ENCODE measurements around the gene KLHL18.
"Not testable (repeated sequence)": the region's sequence is repeated elsewhere in the genome, so short reads cannot be mapped to it uniquely, and the experiment has no call there.

KLHL18 gene

DNA sequence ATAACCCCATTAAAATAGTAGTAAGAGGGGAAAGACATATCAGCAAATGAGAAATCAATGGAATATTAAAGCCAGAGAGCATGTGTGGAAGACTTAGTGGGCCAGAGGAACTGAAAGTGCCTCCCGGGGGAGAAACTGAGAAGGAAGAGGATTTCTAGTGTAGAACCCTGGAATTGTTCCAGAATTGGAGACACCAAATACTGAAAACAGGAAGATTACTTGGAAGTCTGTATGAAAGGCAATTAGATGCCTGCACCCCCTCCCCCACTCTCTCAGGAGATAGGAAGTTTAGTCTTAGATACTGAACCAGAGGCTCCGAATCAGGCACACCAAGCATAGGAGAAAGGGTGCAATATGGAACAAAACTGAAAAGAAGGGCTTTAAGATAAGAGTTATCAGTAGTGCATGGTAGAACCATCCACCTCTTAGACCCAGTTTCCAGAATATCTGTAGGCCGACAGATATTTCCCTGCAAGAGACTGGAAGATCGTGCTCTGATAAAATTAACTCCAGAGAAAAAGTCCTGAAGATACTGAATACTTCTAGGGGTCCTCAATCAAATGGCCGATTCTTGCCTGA lies 32.4 kb downstream of the KLHL18 start:
- DNase-seq: no peak

DNA sequence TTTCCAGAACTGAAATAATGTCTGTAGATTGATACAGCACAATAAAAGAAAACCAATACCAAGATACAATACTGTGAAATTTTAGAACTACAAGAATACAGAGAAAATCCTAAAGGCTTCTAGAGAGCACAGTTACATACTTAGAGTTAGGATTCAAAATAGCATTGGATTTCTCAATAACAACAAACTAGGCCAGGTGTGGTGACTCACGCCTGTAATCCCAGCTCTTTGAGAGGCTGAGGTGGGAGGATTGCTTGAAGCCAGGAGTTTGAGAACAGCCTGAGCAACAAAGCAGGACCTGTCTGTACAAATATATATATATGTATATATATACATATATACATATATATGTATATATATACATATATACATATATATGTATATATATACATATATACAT lies 33.4 kb downstream of the KLHL18 start:
- DNase-seq: not testable (repeated sequence)

DNA sequence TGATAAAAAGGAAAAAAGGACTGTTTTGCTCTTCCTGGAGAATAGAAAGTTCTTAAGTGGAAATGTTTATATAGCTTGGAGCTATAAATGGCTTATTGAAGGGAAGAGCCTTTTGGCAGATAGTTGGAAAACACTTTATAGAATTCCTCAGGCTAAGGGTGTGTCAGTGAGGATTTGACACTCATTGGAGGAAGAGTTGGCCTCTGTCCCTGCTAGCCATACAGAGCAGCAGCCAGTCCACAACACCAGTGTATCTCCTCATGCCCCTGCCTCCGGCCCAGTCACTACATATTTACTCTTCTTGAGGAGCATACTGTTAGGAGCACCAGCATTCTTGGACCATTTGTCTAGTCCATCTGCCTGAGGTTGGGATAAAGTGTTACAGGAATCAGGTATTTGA lies 36.2 kb downstream of the KLHL18 start:
- no peak for DNase-seq

DNA sequence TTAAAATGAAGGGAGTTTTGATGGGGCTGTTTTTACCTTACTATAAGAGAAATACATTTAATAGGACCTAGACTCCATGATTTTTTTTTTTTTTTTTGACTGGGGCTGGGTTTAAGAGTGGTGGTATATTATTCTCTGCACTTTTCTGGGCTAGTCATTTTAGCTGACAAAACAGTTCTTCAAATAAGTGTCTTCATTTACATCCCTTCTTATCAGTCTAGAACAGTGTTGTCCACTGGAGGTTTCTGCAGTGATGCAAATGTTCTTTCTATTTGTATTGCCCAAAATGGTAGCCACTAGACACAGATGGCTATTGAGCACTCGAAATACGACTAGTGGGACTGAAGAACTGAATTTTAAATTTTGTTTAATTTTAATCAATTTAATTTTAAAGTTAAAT lies 37.2 kb downstream of the KLHL18 start:
- DNase-seq: no peak

DNA sequence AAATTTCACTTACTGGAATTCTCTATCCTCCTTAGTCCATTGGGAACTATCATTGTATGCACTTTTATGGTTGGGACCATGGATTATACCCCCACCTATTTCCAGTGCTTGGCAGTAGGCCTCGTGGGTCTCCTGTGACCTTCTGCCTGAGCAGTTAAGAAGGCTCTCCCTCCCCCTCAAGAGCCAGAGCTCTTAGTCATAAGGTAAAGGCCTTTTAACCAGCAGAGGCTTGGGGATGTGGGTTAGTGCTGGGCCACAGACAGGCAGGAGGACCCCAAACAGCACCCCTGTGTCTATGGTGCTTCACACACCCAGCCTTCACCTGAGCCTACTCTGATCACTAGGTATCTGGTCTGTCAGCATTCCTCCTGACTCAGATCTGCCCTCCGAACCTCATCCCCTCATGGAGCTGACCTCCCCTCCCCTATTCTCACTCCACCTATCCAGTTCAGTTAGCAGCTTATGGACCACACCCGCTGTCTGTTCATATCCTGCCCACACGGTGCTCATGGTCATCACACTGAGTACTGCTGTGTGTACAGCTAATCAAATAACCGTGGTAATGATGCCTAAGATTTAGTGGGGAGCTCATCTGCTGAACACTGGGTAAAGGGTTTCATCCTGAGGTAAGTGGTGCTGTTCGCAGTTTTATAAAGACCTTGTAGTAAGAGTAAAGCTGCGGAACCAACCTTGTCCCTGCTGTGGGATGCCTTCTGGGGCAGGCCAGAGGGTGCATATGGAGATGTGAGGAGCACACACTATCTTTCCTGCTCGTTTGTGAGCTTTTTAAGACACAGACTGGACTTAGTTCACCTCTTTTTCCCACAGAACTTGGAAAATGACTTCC lies 40.9 kb downstream of the KLHL18 start:
- DNase-seq: no peak

DNA sequence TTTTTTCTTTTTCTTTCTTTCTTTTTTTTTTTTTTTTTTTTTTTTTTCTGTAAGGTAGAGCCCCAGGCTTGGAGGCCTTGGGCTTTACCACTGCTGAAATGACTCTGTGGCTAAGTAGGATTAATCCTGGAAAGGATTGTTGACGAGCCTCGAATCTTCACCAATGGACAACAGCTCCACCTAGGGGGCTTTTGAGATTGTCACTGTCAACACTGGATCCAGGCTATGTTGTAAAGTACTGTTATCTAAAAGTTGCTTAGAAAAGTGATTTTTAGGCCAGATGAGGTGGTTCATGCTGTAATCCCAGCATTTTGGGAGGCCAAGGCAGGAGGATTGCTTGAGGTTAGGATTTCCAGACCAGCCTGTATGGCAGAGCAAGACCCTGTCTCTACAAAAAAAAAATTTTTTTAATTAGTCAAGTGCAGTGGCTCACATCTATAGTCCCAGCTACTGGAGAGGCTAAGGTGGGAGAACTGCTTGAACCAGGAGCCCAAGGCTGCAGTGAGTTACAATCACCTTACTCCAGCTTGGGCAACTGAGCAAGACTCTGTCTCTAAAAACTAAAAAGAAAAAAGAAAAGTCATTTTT lies 41.6 kb downstream of the KLHL18 start:
- DNase-seq: peak; percentile 27 to 34

DNA sequence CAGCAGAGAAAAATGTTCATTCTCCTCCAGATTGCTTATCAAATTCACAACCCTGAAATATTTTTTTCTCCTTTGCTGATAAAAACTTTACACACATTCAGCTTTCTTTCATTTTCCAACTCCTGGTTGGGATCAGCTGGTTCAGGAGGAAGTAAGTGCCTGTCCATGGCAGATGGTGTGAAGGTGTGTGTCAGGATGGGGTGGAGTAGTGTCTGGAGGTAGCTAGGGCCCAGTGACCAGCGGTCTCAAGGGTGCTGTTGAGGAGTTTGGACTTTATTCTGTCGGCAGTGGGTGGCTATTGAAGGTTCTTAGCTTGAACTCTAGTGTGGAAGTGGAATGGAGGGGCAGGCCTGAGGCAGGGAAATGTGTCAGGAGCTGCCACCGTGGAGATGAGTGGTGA lies 51.2 kb downstream of the KLHL18 start:
- no peak for DNase-seq

DNA sequence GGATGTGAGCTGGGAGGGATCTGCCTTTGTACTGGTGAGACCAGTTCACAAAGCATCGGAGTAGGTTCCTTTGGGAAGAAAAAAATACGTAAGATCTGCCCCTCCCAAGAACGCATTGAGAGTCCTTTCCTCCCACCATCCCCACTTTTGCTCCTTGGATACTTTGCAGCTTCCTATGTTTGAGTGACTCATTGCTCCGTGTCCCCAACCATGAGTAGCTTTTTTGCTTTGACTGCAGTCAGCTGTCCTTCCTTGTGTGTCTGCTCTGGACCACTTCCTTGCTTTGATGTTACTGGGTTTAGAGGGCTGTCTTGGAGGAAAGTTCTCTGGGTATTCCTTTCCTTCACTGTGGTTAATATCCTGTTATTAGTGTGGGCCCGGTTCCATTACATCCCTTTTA lies 54.9 kb downstream of the KLHL18 start:
- no peak for DNase-seq

DNA sequence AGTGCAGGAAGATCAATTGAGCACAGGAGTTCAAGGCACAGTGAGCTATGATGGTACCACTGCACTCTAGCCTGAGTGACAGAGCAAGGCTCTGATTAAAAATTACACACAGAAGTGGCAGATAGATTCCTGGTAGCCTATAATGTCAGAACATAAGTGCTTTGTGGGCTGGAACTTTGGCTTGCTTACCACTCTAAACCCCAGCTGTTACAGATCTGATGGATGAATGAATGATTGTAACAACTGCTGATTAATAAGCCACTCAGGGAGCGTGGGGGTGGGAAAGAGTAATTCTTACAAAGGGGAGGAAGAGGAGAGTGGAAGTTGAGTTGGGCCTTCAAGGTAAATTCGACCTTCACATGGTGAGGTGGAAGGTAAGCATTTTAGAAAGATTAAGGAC lies 57.2 kb downstream of the KLHL18 start:
- no peak for DNase-seq

DNA sequence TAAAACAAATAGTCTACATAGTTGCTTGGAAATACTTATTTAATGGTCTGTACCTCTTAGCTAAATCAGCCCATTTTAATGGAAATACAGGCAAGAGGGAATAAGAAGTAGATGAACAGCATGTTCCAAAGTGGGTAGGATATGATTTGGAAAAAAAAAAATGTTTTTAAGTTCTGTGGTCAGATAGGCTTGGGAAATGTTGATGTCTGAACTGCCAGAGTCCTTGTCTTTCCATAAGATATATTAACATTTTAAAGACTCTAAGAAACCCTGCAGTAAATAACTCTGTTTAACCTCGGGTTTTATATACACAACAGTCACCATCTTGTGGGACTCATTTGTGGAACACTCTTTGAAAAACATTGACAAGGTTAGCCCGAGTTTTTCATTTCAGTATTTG lies 58.1 kb downstream of the KLHL18 start:
- no peak for DNase-seq

DNA sequence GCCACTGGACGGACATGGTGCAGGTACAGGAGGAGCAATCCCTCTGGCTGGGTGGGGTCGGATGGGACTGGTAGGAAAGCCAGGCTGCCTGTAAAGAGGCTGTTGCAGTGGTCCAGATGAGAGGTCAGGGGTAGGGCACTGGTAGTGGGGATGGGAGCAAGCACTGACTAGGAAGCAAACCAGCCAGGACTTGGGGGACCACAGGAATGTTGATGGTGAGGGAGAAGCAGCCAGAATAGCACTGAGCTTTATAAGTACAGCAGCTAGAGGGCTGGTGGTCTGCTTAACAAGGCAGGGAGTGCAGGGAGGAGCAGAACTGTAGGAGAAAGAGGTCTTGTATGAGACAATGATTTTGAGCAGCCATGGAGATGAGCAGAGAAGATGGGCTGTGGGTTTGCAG lies 59.4 kb downstream of the KLHL18 start:
- DNase-seq: no peak

DNA sequence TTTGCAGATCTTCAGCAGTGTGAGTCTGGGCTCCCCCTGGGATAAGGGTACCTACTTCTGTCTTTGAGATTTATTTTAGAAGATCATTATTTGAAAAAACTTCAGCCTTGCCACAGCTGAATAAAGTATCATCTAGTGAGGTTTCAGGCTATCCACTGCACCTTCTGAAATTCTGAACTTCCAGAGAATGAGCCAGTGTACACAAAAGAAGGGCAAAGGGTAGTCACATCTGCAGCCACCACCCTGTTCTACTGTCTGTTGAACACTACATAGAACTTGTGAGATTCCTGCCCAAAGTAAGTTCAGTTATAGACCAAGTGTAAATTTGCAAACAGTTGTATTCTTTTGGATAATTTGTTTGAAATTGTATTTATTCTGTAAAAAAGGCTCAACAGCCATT lies 60.1 kb downstream of the KLHL18 start:
- no peak for DNase-seq

DNA sequence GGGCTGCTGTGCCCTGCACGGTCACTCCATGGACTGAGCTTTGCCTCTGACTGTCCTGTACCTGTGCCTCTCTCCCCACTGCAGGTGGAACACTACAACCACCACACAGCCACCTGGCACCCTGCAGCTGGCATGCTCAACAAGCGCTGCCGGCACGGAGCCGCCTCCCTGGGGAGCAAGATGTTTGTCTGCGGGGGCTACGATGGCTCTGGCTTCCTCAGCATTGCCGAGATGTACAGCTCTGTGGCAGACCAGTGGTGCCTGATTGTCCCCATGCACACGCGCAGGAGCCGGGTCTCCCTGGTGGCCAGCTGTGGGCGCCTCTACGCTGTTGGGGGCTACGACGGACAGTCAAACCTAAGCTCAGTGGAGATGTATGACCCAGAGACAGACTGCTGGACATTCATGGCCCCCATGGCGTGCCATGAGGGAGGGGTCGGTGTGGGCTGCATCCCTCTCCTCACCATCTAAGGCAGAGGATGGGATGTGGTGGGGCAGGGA lies 60.8 kb downstream of the KLHL18 start:
- DNase-seq: no peak

DNA sequence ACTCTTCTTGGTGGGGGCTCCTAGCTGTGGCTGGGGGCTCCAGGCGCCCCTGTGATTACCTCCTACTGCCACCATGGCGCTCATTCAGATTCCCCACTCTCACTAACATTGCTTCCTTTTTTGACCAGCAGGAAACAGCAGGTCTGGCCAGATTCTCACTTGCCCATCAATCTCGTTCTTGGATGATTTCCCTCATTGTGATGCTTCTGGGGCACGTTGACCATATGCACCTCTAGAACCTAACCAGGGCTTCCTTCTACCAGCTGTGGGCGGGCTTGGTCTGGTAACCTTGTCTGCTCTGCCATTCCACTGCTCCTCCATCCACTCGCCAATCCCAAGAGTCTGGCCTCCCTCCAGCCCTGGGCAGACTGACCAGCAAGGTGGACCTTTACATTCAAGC lies 62.2 kb downstream of the KLHL18 start:
- DNase-seq: no peak

DNA sequence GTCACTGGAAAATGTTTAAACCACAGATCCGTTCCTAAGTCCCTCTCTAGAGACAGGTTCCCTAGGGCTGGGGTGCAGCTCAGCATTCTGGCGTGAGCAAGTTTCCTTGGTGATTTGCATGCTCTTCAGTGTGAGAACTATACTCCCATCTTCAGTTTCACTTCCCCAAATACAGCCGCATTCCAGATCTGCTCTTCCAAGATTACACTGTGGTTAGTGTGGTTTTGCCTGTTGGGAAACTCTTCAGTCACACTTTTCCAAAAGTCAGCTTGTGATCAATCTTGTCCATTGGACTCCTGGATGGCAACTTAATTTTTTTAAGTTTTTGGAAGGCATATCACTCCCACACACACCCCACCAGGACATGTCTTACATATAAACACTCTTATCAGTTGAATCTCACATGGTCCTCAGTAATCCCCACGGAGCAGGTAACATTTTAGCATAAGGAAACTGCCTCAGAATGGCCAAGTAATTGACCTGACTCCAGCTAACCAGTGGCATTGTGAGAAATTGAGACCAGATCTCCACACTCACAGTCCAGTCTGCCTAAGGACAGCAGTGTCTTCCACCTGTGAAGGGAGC lies 64.6 kb downstream of the KLHL18 start:
- no peak for DNase-seq

DNA sequence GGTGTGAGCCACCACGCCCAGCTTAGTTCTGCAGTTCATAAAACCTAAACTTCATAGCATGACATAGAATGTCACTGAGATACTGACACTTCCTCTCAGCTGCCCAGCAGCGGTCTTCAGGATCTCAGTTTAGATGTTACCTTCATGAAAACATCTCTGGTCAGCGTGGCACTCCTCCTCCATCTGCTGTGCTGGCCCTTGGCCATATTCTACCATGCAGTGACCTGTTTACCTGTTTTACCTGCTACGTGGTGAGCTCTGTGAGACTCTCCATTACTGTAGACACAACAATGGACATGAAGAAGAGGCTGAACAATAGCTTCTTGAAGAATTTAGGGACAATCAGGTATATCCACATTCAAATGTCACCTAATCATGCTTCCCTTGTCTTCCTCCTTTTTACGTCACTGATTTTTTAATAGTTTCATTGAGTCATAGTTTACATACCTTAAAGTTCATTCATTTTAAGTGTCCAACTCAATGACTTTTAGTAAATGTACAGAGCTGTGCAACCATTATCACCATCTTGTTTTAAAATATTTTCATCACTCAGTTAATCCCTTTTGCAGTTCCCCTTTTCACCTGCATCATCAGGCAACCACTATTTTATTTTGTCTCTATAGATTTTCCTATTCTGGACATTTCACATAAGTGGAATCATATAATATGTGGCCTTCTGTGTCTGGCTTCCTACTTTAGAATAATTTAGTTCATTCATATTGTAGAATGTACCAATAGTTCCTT lies 65.8 kb downstream of the KLHL18 start:
- no peak for DNase-seq

DNA sequence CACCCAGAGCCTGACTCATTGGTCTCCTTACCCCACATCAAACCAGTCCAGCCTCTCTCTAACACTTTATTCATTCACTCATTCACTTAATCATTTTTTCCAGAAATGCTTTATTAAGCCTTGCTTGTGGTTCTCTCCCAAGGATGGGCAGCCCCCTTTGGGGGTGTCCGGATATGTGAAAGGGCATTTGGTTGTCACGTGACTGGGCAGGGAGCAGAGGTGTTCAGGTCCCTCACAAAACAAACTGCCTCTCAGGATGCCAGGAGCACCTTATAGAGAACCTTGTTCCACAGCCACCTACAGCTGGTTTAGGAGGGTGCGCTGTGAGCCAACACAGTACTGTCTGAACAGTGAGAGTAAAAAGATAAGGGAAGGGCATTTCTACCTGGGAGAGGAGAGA lies 72.3 kb downstream of the KLHL18 start:
- no peak for DNase-seq

DNA sequence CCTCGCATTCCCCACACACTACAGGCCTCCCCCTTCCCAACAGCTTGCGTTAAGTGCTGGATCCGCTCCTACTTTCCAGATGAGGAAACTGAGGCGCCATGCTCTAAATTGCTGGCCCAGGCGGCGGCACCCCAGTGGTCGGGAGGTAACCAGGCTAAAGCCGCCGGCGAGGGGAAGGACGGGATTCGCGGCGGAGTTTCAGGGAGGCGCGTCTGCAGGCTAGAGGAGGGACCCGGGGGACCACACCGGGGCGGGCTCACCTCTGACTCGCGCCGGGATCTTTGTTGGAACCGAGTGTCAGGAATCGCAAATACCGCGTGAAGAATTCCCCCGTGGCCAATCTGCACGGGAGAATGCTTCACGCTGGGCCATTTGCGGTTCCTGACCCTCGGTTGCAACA lies 73.5 kb downstream of the KLHL18 start:
- no peak for DNase-seq

DNA sequence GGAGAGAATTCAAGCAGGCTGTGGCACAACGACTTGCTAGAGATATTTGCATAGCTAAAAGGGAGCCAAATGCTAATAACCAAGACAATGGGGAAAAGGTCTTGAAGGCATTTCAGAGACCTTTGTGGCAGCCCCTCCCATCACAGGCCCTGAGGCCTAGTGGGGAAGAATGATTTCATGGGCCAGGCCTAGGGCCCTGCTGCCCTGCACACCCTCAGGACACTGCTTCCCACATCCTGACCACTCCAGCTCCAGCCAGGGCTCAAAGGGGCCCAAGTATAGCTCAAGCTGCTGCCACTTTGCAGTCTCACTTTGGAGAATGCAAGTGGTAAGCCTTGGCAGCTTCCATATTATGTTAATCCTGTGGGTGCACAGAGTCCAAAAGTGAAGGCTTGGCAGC lies 76.6 kb downstream of the KLHL18 start:
- no peak for DNase-seq

DNA sequence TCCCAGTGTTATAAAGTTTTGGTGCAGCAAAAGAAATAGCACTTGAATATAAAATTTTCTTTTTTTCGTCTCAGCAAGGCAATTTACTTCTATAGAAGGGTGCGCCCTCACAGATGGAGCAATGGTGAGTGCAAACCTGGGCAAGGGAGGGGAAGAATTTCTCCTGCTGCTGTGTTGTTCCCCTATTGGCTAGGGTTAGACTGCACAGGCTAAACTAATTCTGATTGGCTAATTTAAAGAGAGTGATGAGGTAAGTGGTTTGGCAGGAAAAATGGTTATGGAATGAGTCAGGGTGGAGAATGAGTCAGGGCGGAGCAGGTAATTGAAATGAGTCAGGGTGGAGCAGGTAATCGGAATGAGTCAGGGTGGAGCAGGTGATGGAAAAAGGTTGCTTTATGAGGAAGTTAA lies 77.4 kb downstream of the KLHL18 start:
- not testable (repeated sequence) for DNase-seq

DNA sequence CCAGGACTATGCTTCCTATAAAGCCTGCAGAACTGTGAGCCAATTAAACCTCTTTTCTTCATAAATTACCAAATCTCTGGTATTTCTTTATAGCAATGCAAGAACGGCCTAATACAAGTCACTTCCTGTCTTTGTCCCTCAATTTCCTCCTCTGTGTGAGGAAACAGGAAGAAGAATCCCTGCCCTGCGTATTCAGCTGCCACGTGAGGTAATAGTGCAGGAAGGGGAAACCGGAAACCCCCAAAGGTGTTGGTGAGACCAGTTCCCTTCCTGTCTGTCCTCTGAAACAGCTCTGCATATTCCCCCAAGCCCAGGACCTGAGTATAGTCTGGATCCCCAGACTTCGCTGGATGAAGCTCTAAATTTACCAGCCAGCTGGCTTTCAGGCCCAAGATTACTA lies 80.0 kb downstream of the KLHL18 start:
- DNase-seq: no peak

DNA sequence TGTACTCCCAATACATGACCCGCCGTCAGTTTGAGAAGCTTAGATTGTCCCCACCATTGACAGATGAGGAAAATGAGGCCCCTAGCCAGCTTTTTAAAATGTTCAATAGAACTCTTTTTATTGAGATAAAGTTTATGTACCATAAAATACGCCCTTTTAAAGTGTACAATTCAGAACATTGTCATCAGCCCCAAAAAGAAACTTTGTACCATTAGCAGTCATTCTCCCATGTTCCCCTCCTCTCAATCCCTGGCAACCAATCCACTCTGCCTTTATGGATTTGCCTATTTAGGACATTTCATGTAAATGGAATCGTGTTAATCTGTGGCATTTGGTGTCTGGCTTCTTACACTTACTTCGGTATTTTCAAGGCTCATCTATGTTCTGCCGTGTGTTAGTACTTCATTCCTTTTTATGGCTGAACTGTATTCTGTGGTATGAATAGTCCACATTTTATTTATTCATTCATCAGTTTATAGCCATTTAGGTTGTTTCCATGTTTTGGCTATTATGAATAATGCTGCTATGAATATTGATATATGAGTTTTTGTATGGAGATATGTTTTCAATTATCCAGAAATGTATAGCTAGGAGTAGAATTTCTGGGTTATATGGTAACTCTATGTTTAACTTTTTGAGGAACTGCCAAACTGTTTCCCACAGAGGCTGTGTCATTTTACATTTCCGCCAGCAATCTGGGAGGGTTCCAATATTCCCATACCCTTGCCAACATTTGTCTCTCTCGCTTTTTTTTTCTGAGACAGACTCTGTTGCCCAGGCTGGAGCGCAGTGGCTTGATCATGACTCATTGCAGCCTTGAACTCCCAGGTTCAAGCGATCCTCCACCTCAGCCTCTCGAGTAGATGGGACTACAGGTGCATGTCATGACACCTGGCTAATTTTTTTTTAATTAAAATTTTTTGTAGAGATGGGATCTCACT lies 82.7 kb downstream of the KLHL18 start:
- DNase-seq: no peak

Data from stimulated activated CD4-positive, alpha-beta T cell treated with anti-CD3 and anti-CD28 coated beads, Interleukin-4, amount 100 ng/mL, for 4 hours (primary cell).